Measurements from ENCODE around the gene PKP1.

DNA sequence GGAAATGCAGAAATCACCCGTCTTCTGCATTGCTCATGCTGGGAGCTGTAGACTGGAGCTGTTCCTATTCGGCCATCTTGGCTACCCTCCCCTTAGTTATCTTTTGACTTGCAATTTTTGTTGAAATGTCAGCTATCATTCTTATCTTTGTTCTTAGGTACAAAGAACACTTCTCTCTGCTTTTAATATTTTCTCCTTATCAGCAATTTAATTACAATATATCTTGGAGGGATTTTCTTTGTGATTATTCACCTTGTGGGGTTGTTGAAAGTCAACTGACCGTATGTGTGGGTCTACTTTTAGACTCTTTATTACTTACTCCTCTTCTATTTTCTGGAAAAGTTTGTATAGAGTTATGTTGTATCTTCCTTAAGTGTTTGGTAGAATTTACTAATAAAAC is 43.1 kb upstream of the PKP1 start:
- TF ChIP-seq EZH2 (IDR thresholded peaks at IDR 0.05), result no peak
- TF ChIP-seq, protein P1, sequence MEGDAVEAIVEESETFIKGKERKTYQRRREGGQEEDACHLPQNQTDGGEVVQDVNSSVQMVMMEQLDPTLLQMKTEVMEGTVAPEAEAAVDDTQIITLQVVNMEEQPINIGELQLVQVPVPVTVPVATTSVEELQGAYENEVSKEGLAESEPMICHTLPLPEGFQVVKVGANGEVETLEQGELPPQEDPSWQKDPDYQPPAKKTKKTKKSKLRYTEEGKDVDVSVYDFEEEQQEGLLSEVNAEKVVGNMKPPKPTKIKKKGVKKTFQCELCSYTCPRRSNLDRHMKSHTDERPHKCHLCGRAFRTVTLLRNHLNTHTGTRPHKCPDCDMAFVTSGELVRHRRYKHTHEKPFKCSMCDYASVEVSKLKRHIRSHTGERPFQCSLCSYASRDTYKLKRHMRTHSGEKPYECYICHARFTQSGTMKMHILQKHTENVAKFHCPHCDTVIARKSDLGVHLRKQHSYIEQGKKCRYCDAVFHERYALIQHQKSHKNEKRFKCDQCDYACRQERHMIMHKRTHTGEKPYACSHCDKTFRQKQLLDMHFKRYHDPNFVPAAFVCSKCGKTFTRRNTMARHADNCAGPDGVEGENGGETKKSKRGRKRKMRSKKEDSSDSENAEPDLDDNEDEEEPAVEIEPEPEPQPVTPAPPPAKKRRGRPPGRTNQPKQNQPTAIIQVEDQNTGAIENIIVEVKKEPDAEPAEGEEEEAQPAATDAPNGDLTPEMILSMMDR (IDR thresholded peaks at IDR 0.05), result no peak
